Measurements from ENCODE around the gene KIAA0825. TPM values are rescaled to one million over a fixed set of nuclear protein-coding genes. Genes with fewer than 3 reads are reported as not detected.

Gene KIAA0825
- polyA plus RNA-seq, 3 donors from 2014 or later: 0.52 to 1.1 (median 0.58) TPM

GRCh38 chr5:94467954-94468930, 150.2 kb downstream of the KIAA0825 start:
- H3K27ac Mint-ChIP-seq: no peak overlapping the region
- DNase-seq: no peak
- no peaks in the 10 kb centered on the region for H3K4me1 Mint-ChIP-seq
- no peaks in the 10 kb centered on the region for H3K9me3 Mint-ChIP-seq
- no peaks in the 10 kb centered on the region for H3K27me3 Mint-ChIP-seq (ENCODE audit: low read depth in 3 of 3)
- peaks cover 0 to 16% (median 10%) of the 10 kb centered on the region in 3 donors for H3K36me3 Mint-ChIP-seq
- H3K4me3 Mint-ChIP-seq: no peak overlapping the region

GRCh38 chr5:94467346-94467953, 151.0 kb downstream of the KIAA0825 start:
- H3K36me3 Mint-ChIP-seq: peaks cover 0 to 13% (median 10%) of the 10 kb centered on the region in 3 donors
- no peaks in the 10 kb centered on the region for H3K4me1 Mint-ChIP-seq
- no peak overlapping the region for H3K4me3 Mint-ChIP-seq
- H3K27me3 Mint-ChIP-seq (ENCODE audit: low read depth in 3 of 3): no peaks in the 10 kb centered on the region
- no peak for DNase-seq
- no peak overlapping the region for H3K27ac Mint-ChIP-seq
- H3K9me3 Mint-ChIP-seq: no peaks in the 10 kb centered on the region

- H3K9me3 Mint-ChIP-seq: no peaks in the 10 kb centered on the region
- H3K4me3 Mint-ChIP-seq: no peak overlapping the region
- no peaks in the 10 kb centered on the region for H3K4me1 Mint-ChIP-seq
- no peak overlapping the region for H3K27ac Mint-ChIP-seq
- H3K27me3 Mint-ChIP-seq (ENCODE audit: low read depth in 3 of 3): no peaks in the 10 kb centered on the region
- peaks cover 0 to 7% (median 0%) of the 10 kb centered on the region in 3 donors for H3K36me3 Mint-ChIP-seq
- no peak for DNase-seq
Observed at GRCh38 chr5:94463739-94464138, 154.7 kb downstream of the KIAA0825 start.

DNA sequence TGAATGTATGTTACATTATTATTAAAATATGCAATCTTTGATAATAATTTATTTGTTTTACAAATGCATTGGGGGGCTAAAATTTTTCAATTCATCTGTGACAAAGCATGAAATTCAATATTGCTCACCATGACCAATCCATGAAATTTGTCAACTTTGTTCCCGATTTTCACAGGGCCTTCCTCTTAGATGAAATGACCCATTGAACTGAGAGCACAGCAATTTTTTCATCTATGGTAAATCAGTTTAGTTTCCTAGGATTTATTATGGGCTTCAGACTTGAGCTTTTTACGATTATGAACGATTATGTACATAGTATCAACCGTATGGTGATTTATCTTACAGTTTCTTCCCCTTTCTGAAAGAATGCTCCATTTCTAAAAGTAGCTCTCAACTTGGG, 157.3 kb downstream of the KIAA0825 start:
- Mint-ChIP-seq H3K4me1 (no peaks in the 10 kb centered on the region), H3K27me3 (ENCODE audit: low read depth in 3 of 3) (no peaks in the 10 kb centered on the region), H3K9me3 (no peaks in the 10 kb centered on the region), H3K4me3 (no peak overlapping the region), H3K36me3 (no peaks in the 10 kb centered on the region), H3K27ac (no peak overlapping the region)
- DNase-seq: no peak

DNA sequence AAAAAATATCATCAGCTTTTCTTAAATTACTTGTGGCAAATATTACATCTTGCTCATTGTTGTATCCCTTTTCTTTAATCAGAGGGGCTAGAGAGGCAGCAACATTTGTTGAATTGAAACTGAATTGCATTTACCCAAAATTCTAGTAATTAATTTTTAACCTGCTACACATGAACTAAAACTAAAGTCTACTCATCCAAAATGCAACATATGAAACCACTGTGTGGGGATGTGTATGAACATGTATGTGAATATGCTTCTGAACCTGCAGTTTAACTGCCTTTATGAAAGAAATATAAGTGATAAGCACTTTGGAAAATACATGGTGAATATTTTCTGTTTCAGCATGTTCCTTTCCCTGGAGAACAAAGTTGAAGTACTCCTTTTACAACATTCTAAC, 158.5 kb downstream of the KIAA0825 start:
- Mint-ChIP-seq H3K27ac (no peak overlapping the region), H3K27me3 (ENCODE audit: low read depth in 3 of 3) (no peaks in the 10 kb centered on the region), H3K36me3 (no peaks in the 10 kb centered on the region), H3K4me1 (no peaks in the 10 kb centered on the region), H3K9me3 (no peaks in the 10 kb centered on the region), H3K4me3 (no peak overlapping the region)
- DNase-seq: no peak

DNA sequence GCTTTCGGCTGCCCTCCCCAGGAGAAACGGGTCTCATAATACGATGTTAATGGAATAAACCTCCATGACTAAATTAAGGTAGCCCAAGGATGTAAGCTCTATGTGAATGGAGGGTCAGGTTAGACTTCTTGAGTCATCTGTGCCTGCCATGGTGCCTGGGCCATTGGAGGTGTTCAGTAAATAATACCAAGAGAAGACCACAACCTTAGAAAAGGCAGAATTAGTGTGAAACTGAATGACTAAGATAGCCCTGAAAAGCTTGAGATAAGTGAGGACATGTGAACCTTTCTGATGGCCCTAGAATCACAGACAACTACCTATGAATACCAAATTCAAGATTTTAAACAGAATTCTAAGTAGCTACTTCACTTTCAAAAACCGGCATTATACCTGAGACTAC, 160.6 kb downstream of the KIAA0825 start:
- H3K27me3 Mint-ChIP-seq (ENCODE audit: low read depth in 3 of 3): no peaks in the 10 kb centered on the region
- no peak overlapping the region for H3K27ac Mint-ChIP-seq
- H3K4me3 Mint-ChIP-seq: no peak overlapping the region
- H3K9me3 Mint-ChIP-seq: no peaks in the 10 kb centered on the region
- no peaks in the 10 kb centered on the region for H3K36me3 Mint-ChIP-seq
- H3K4me1 Mint-ChIP-seq: no peaks in the 10 kb centered on the region
- no peak for DNase-seq

GRCh38 chr5:94445726-94446125, 172.7 kb downstream of the KIAA0825 start:
- Mint-ChIP-seq H3K27ac (no peak overlapping the region), H3K4me1 (no peaks in the 10 kb centered on the region), H3K9me3 (no peaks in the 10 kb centered on the region), H3K4me3 (no peak overlapping the region), H3K36me3 (peaks cover 4 to 5% (median 5%) of the 10 kb centered on the region in 3 donors), H3K27me3 (ENCODE audit: low read depth in 3 of 3) (no peaks in the 10 kb centered on the region)
- no peak for DNase-seq

DNA sequence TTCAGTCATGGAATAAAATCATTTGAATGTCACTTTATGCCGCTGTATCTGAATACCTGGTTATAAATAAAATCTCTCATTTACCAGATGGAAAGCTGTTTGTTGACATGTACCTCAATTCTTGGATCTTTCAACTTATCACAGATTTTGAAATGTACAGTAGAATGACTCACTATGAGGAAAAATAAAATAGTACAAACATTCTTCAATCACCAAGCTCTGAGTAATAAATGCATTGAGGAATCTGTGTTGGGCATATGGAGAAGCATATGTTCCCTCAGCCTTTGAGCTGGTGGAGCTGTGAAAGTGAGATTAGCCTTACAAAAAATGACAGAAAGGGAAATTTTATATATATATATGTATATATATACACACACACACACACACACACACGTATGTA, 175.4 kb downstream of the KIAA0825 start:
- Mint-ChIP-seq H3K4me1 (no peaks in the 10 kb centered on the region), H3K27ac (no peak overlapping the region), H3K9me3 (no peaks in the 10 kb centered on the region), H3K27me3 (ENCODE audit: low read depth in 3 of 3) (peaks cover 0 to 2% (median 0%) of the 10 kb centered on the region in 3 donors), H3K4me3 (no peak overlapping the region), H3K36me3 (peaks cover 7 to 16% (median 14%) of the 10 kb centered on the region in 3 donors)
- no peak for DNase-seq

- H3K27me3 Mint-ChIP-seq (ENCODE audit: low read depth in 3 of 3): peaks cover 0 to 2% (median 0%) of the 10 kb centered on the region in 3 donors
- no peaks in the 10 kb centered on the region for H3K9me3 Mint-ChIP-seq
- no peak overlapping the region for H3K27ac Mint-ChIP-seq
- no peak overlapping the region for H3K4me3 Mint-ChIP-seq
- H3K36me3 Mint-ChIP-seq: peaks cover 7 to 21% (median 18%) of the 10 kb centered on the region in 3 donors
- no peak for DNase-seq
- no peaks in the 10 kb centered on the region for H3K4me1 Mint-ChIP-seq
Observed at GRCh38 chr5:94442076-94442475, 176.3 kb downstream of the KIAA0825 start.

DNA sequence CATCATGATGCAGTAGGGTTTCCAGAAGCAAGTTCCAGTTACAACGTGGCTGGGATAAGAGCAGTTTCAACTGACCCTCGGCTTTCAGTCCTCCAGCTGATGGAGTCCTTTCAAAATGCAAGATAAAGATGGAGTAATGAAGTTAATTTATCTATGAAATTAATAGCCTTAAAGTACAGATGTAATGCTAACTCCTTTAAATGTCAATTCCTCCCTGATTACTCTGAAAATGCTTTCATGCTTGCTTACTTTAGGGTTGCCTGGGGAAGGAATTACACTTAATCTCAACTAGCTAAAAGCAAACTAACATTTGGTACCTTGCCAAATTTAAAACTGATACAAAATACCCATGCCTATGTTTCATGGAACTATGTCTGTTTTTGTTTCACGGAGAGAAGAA, 178.4 kb downstream of the KIAA0825 start:
- no peaks in the 10 kb centered on the region for H3K9me3 Mint-ChIP-seq
- no peak overlapping the region for H3K4me3 Mint-ChIP-seq
- no peak for DNase-seq
- H3K36me3 Mint-ChIP-seq: peaks cover 7 to 21% (median 18%) of the 10 kb centered on the region in 3 donors
- H3K27me3 Mint-ChIP-seq (ENCODE audit: low read depth in 3 of 3): peaks cover 0 to 4% (median 0%) of the 10 kb centered on the region in 3 donors
- H3K27ac Mint-ChIP-seq: no peak overlapping the region
- no peaks in the 10 kb centered on the region for H3K4me1 Mint-ChIP-seq

DNA sequence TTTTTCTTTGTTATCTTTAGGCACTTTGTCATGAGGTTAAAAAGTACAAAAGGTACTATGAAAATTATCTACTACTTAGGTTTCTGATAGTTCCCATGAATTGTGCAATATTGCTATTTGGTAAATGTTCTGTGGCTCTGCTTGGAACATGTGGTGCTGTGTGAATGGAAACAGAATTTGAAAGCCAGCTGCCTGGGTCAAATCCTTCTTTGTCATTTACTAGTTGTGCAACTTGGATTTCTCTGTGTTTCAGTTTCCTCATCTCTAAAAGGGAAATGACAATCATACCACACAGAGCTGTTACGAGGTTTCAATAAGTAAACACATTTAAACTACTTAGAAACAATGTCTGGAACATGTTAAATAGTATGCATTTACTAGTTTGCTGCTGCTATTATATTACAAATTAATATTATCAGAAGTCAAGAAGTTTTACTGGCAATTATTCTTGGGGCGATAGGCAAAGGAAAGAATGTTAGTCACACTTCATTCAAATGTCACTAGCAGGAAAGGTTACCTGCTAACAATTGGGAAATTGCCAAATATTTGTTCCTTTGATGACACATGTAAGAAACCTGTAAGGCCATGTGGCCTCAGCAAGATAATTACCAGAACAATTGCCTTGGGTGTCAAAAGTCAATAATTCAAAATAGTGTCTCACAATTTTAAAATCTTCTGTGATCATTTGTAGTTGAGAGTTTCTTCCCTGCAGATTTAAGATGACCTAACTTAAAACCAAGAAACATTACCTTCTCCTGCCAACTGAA, 184.8 kb downstream of the KIAA0825 start:
- Mint-ChIP-seq H3K36me3 (peaks cover 2 to 10% (median 7%) of the 10 kb centered on the region in 3 donors), H3K27me3 (ENCODE audit: low read depth in 3 of 3) (peaks cover 0 to 4% (median 0%) of the 10 kb centered on the region in 3 donors), H3K27ac (no peak overlapping the region), H3K4me1 (no peaks in the 10 kb centered on the region), H3K9me3 (peaks cover 0 to 5% (median 0%) of the 10 kb centered on the region in 6 donors), H3K4me3 (no peak overlapping the region)
- no peak for DNase-seq

DNA sequence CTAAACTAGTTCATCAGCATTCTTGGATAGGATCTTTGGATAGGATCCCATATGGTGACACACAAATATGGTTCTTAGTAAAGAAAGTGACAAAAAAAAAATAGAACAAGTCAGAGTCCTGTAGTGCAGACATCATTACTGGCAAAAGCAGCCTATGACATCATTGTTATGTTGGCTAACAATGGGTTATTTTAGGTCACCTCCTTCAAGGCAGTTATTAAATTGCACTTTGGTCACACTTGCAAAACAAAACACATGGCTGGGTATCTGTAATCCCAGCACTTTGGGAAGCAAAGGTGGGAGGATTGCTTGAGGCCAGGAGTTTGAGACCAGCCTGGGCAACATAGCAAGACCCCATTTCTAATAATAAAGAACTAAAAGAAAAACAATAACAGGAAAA, 185.9 kb downstream of the KIAA0825 start:
- Mint-ChIP-seq H3K36me3 (no peaks in the 10 kb centered on the region), H3K4me3 (no peak overlapping the region), H3K9me3 (peaks cover 0 to 8% (median 5%) of the 10 kb centered on the region in 6 donors), H3K27me3 (ENCODE audit: low read depth in 3 of 3) (peaks cover 0 to 2% (median 0%) of the 10 kb centered on the region in 3 donors), H3K4me1 (no peaks in the 10 kb centered on the region), H3K27ac (no peak overlapping the region)
- no peak for DNase-seq

GRCh38 chr5:94431696-94432095, 186.7 kb downstream of the KIAA0825 start:
- H3K4me3 Mint-ChIP-seq: no peak overlapping the region
- H3K27ac Mint-ChIP-seq: no peak overlapping the region
- no peaks in the 10 kb centered on the region for H3K36me3 Mint-ChIP-seq
- no peaks in the 10 kb centered on the region for H3K4me1 Mint-ChIP-seq
- H3K9me3 Mint-ChIP-seq: peaks cover 0 to 8% (median 5%) of the 10 kb centered on the region in 6 donors
- peaks cover 0 to 2% (median 0%) of the 10 kb centered on the region in 3 donors for H3K27me3 Mint-ChIP-seq (ENCODE audit: low read depth in 3 of 3)
- DNase-seq: no peak

- Mint-ChIP-seq H3K36me3 (no peaks in the 10 kb centered on the region), H3K9me3 (peaks cover 0 to 8% (median 5%) of the 10 kb centered on the region in 6 donors)
Observed at GRCh38 chr5:94429566-94429965, 188.8 kb downstream of the KIAA0825 start.

More at GRCh38 chr5:94429566-94429965, 188.8 kb downstream of the KIAA0825 start:
- H3K27me3 Mint-ChIP-seq (ENCODE audit: low read depth in 3 of 3): peaks cover 0 to 3% (median 0%) of the 10 kb centered on the region in 3 donors
- DNase-seq: no peak
- H3K4me3 Mint-ChIP-seq: no peak overlapping the region
- H3K27ac Mint-ChIP-seq: no peak overlapping the region
- no peaks in the 10 kb centered on the region for H3K4me1 Mint-ChIP-seq

All from immature natural killer cell (primary cell).